Stimulated activated CD4-positive, alpha-beta T cell treated with anti-CD3 and anti-CD28 coated beads, Interleukin-1b, Interleukin-23, amount 100 ng/mL, for 24 hours (primary cell): ENCODE measurements around the gene TXLNG.
"Not testable (repeated sequence)": the region's sequence is repeated elsewhere in the genome, so short reads cannot be mapped to it uniquely, and the experiment has no call there.

Source experiments
- DNase-seq, 4 experiments: peaks; one replicate each; pipeline ENCODE4 v3.0.0-alpha.2; 2020; ENCODE audit warnings: low read depth in 4 of 4, low spot score in 1 of 4

The TXLNG gene

GRCh38 chrX:16784440-16784839 is 1.8 kb upstream of the TXLNG start:
- not testable (repeated sequence) for DNase-seq

- DNase-seq, result peak in 1 of 4 experiments; percentile 3
These were observed 773 bp upstream of the TXLNG start for GRCh38 chrX:16785247-16786138.

GRCh38 chrX:16786791-16787735 is 797 bp downstream of the TXLNG start:
- DNase-seq, result peak in 2 of 4 experiments; percentile 12 to 16

GRCh38 chrX:16788477-16788876 is 2.2 kb downstream of the TXLNG start:
- DNase-seq, result no peak

- no peak for DNase-seq
These were observed 10.0 kb downstream of the TXLNG start for GRCh38 chrX:16796298-16796697.

- no peak for DNase-seq
These were observed 11.1 kb downstream of the TXLNG start for GRCh38 chrX:16797358-16797757.

GRCh38 chrX:16797841-16798240 is 11.6 kb downstream of the TXLNG start:
- DNase-seq, result no peak

- DNase-seq, result no peak
These were observed 18.7 kb downstream of the TXLNG start for GRCh38 chrX:16804923-16805464.

GRCh38 chrX:16807548-16807947 is 21.3 kb downstream of the TXLNG start:
- DNase-seq, result no peak

- DNase-seq, result no peak
These were observed 21.8 kb downstream of the TXLNG start for GRCh38 chrX:16807976-16808542.

- no peak for DNase-seq
These were observed 28.3 kb downstream of the TXLNG start for GRCh38 chrX:16814597-16814996.

- no peak for DNase-seq
These were observed 33.4 kb downstream of the TXLNG start for GRCh38 chrX:16819634-16820033.

GRCh38 chrX:16822723-16823122 is 36.5 kb downstream of the TXLNG start:
- DNase-seq, result no peak

- DNase-seq, result no peak
These were observed 39.2 kb downstream of the TXLNG start for GRCh38 chrX:16825264-16826035.

- no peak for DNase-seq
These were observed 39.9 kb downstream of the TXLNG start for GRCh38 chrX:16826207-16826606.

- DNase-seq, result no peak
These were observed 41.0 kb downstream of the TXLNG start for GRCh38 chrX:16827225-16827624.

- no peak for DNase-seq
These were observed 42.0 kb downstream of the TXLNG start for GRCh38 chrX:16828124-16828908.

- no peak for DNase-seq
These were observed 46.0 kb downstream of the TXLNG start for GRCh38 chrX:16832301-16832700.

- no peak for DNase-seq
These were observed 48.5 kb downstream of the TXLNG start for GRCh38 chrX:16834806-16835205.

- no peak for DNase-seq
These were observed 50.1 kb downstream of the TXLNG start for GRCh38 chrX:16836371-16836770.
